HAP-1 (cell line): ENCODE results near the gene CCDC136.

Source experiments
- DNase-seq, 2 experiments: peaks; one replicate each; pipeline ENCODE4 v3.0.0-alpha.2; 2016 to 2020; ENCODE audit warnings: low spot score in 2 of 2
- H3K27me3 ChIP-seq: fragments of 250-450 bp; sonication (Bioruptor Pico); 2 replicates; pipeline ENCODE4 v1.5.1; 2020; ENCODE audit warnings: low read depth, mild to moderate bottlenecking, moderate library complexity
- H3K36me3 ChIP-seq: fragments of 250-450 bp; sonication (Bioruptor Pico); replicated peaks from 2 replicates; pipeline ENCODE4 v1.5.1; 2020; ENCODE audit warnings: mild to moderate bottlenecking
- H3K4me1 ChIP-seq: fragments of 250-450 bp; sonication (Bioruptor Pico); 2 replicates; pipeline ENCODE4 v1.5.1; 2020; ENCODE audit warnings: mild to moderate bottlenecking
- H3K4me3 ChIP-seq: fragments of 250-450 bp; sonication (Bioruptor Pico); 2 replicates; pipeline ENCODE4 v1.5.1; 2020; ENCODE audit warnings: mild to moderate bottlenecking, moderate library complexity
- H3K9me3 ChIP-seq: fragments of 250-450 bp; sonication (Bioruptor Pico); 2 replicates; pipeline ENCODE4 v1.5.1; 2020; ENCODE audit warnings: mild to moderate bottlenecking, moderate library complexity
- in situ Hi-C: fragments of 300-500 bp; cut with MboI; formaldehyde crosslinking; loops from 3 replicates; pipeline ENCODE4 v1.14.3; 2020; ENCODE audit warnings: low sequenced_read_pairs, inconsistent platforms, mixed read lengths

Gene CCDC136

GRCh38 chr7:128763541-128763940 is 28.2 kb upstream of the CCDC136 start:
- no peak overlapping the region for H3K4me3 ChIP-seq
- peaks cover 4% of the 10 kb centered on the region; the same call in 1 of the 2 replicates for H3K4me1 ChIP-seq
- H3K36me3 ChIP-seq = peaks cover 77% of the 10 kb centered on the region
- H3K27me3 ChIP-seq = no peaks in the 10 kb centered on the region
- in situ Hi-C loops = no loop called here
- no peak for DNase-seq
- H3K9me3 ChIP-seq = no peaks in the 10 kb centered on the region

DNA sequence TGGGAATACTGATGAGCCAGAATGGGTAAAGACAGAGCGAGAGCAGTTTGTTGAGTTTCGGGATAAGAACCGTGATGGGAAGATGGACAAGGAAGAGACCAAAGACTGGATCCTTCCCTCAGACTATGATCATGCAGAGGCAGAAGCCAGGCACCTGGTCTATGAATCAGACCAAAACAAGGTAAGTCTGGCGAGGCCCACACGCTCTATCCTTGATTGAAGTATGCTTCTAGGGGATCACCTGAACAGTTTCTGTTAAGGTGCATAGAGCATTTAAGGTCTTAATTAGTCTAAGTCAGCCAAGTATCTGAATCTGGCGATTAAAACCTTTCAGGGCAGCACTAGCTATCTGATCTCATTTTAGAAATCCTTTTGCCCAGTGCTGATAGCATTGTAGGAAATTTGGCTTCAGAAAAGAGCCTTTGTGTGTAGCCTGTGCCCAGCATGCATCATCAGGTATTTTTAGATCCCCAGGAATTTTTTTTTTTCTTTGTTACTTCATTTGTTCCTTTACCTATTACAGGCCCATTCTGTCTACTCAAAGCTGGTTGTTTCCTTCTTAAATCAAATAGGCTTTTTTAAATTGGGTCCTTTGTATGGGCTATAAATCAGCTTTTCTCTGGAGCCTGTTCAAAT is 24.2 kb upstream of the CCDC136 start:
- Histone ChIP-seq H3K9me3 (no peaks in the 10 kb centered on the region), H3K36me3 (peaks cover 74% of the 10 kb centered on the region)
- in situ Hi-C loops = no loop called here

DNA sequence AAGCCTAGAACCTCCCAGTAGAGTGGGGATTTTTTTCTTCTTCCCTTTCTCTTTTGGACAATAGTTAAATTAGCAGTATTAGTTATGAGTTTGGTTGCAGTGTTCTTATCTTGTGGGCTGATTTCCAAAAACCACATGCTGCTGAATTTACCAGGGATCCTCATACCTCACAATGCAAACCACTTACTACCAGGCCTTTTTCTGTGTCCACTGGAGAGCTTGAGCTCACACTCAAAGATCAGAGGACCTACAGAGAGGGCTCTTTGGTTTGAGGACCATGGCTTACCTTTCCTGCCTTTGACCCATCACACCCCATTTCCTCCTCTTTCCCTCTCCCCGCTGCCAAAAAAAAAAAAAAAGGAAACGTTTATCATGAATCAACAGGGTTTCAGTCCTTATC is 21.5 kb upstream of the CCDC136 start:
- DNase-seq = no peak
- H3K4me3 ChIP-seq = no peak overlapping the region
- in situ Hi-C loops = no loop called here
- H3K4me1 ChIP-seq = peaks cover 4% of the 10 kb centered on the region; the same call in 1 of the 2 replicates
- H3K36me3 ChIP-seq = peaks cover 57% of the 10 kb centered on the region
- no peaks in the 10 kb centered on the region for H3K9me3 ChIP-seq
- H3K27me3 ChIP-seq = no peaks in the 10 kb centered on the region

More for the DNA sequence above, 24.2 kb upstream of the CCDC136 start:
- H3K27me3 ChIP-seq = no peaks in the 10 kb centered on the region
- H3K4me3 ChIP-seq = no peak overlapping the region
- peaks cover 4% of the 10 kb centered on the region; the same call in 1 of the 2 replicates for H3K4me1 ChIP-seq
- no peak for DNase-seq

DNA sequence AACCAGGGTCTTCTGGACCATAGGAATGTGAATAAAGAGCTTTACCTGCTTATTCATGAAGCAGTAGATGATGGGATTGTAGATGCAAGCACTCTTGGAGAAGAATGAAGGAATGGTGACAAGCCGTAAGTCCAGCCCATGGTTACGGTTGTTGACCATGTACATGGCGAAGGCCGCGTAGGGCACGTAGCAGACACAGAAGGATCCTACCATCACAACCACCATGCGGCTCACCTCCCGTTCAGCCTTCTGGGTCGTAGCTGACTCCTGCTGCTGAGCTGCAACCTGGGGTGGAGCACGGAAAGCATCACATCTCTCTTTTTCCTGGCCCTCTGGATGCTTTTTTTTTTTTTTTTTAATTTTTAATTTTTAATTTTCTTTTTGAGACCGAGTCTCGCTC is 18.2 kb upstream of the CCDC136 start:
- Histone ChIP-seq H3K36me3 (peaks cover 36% of the 10 kb centered on the region), H3K27me3 (no peaks in the 10 kb centered on the region), H3K4me3 (no peak overlapping the region), H3K4me1 (no peaks in the 10 kb centered on the region), H3K9me3 (no peaks in the 10 kb centered on the region)
- in situ Hi-C loops = no loop called here
- no peak for DNase-seq

- H3K36me3 ChIP-seq = peaks cover 32% of the 10 kb centered on the region
- DNase-seq = no peak
- in situ Hi-C loops = no loop called here
- no peaks in the 10 kb centered on the region for H3K27me3 ChIP-seq
- H3K9me3 ChIP-seq = no peaks in the 10 kb centered on the region
- no peaks in the 10 kb centered on the region for H3K4me1 ChIP-seq
- H3K4me3 ChIP-seq = no peak overlapping the region
Measured at GRCh38 chr7:128774029-128774689, 17.6 kb upstream of the CCDC136 start.

- in situ Hi-C loops = no loop called here
- Histone ChIP-seq H3K4me3 (no peak overlapping the region), H3K9me3 (no peaks in the 10 kb centered on the region), H3K4me1 (no peaks in the 10 kb centered on the region), H3K36me3 (peaks cover 24% of the 10 kb centered on the region), H3K27me3 (no peaks in the 10 kb centered on the region)
- DNase-seq = no peak
Measured at GRCh38 chr7:128774921-128775320, 16.8 kb upstream of the CCDC136 start.

DNA sequence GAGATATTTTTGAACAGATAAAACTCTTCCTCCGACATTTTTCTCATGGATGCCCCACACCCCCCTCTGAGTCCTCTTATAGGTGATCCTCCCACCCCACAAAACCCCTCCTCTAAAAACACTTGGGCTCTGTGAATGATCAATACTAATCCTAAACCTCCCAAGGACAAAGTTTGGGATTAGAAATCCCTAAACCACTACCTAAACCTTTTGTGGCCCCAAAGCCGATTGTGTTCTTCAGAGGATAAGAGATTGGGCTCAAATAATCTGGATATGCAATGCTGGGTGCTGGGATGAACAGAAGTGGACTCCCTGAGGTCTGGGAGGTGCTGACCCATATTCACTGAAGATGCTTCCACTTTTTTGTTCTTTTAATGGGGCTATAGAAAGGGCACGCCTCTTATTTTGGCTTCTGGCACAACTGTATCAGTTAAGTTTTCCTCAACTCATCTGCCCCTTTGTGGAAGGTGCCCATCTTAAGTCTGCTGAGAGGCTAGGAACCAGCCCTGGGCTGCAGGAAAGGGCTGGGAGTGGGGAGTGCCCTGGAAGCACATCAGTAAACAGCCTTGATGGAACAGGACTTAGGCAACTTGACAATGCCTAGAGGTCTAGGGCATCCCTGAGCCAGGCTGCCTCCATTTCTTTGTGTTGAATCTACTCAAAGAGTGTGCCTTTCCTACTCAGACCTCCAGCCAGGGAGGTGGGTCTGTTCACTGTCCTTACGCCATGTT is 15.9 kb upstream of the CCDC136 start, which contains the start of gene OPN1SW:
OPN1SW (minus strand) TSS at position 51 of the 731 bp plus-strand sequence; CDS start at position 38, 13 bp downstream.
- H3K36me3 ChIP-seq = peaks cover 16% of the 10 kb centered on the region
- in situ Hi-C loops = no loop called here

GRCh38 chr7:128777156-128778123 is 14.3 kb upstream of the CCDC136 start:
- Histone ChIP-seq H3K4me3 (no peak overlapping the region), H3K4me1 (no peaks in the 10 kb centered on the region), H3K27me3 (no peaks in the 10 kb centered on the region), H3K36me3 (peaks cover 5% of the 10 kb centered on the region; the same call in 1 of the 2 replicates), H3K9me3 (no peaks in the 10 kb centered on the region)
- no peak for DNase-seq
- in situ Hi-C loops = no loop called here

More for the DNA sequence above, 15.9 kb upstream of the CCDC136 start, which contains the start of gene OPN1SW:
- Histone ChIP-seq H3K4me1 (no peaks in the 10 kb centered on the region), H3K27me3 (no peaks in the 10 kb centered on the region), H3K4me3 (no peak within 1 kb of the TSS), H3K9me3 (no peaks in the 10 kb centered on the region)
- no peak for DNase-seq

GRCh38 chr7:128778946-128779345 is 12.8 kb upstream of the CCDC136 start:
- no peak for DNase-seq
- H3K4me3 ChIP-seq = no peak overlapping the region
- no peaks in the 10 kb centered on the region for H3K4me1 ChIP-seq
- H3K9me3 ChIP-seq = no peaks in the 10 kb centered on the region
- in situ Hi-C loops = no loop called here
- H3K36me3 ChIP-seq = no peaks in the 10 kb centered on the region
- no peaks in the 10 kb centered on the region for H3K27me3 ChIP-seq

GRCh38 chr7:128781126-128781525 is 10.6 kb upstream of the CCDC136 start:
- H3K4me3 ChIP-seq = no peak overlapping the region
- no peaks in the 10 kb centered on the region for H3K36me3 ChIP-seq
- no peaks in the 10 kb centered on the region for H3K9me3 ChIP-seq
- DNase-seq = no peak
- H3K4me1 ChIP-seq = no peaks in the 10 kb centered on the region
- no peaks in the 10 kb centered on the region for H3K27me3 ChIP-seq
- in situ Hi-C loops = no loop called here

GRCh38 chr7:128781851-128782250 is 9.9 kb upstream of the CCDC136 start:
- no peaks in the 10 kb centered on the region for H3K36me3 ChIP-seq
- H3K4me3 ChIP-seq = no peak overlapping the region
- H3K27me3 ChIP-seq = no peaks in the 10 kb centered on the region
- no peaks in the 10 kb centered on the region for H3K9me3 ChIP-seq
- in situ Hi-C loops = no loop called here
- no peaks in the 10 kb centered on the region for H3K4me1 ChIP-seq
- no peak for DNase-seq

GRCh38 chr7:128783143-128783861 is 8.5 kb upstream of the CCDC136 start:
- H3K27me3 ChIP-seq = peaks cover 6% of the 10 kb centered on the region; the same call in 1 of the 2 replicates
- H3K4me3 ChIP-seq = no peak overlapping the region

More at GRCh38 chr7:128783143-128783861, 8.5 kb upstream of the CCDC136 start:
- Histone ChIP-seq H3K4me1 (no peaks in the 10 kb centered on the region), H3K36me3 (no peaks in the 10 kb centered on the region), H3K9me3 (no peaks in the 10 kb centered on the region)
- DNase-seq = peak; percentile 33 to 68
- in situ Hi-C loops = no loop called here
